Esophagus muscularis mucosa (tissue), 4 donors: ENCODE data around the gene ABI1. TPM values are rescaled to one million over a fixed set of nuclear protein-coding genes. Genes with fewer than 3 reads are reported as not detected.

Experiments used
- DNase-seq: peaks from one replicate; pipeline ENCODE4 v3.0.0-alpha.2; 2017; ENCODE audit errors: extremely low spot score
- H3K27ac ChIP-seq, 4 donors: fragments of 200-600 bp; sonication (generic); replicated peaks in 1 of 4; 1 replicate in 3 of 4; 2 replicates in 1 of 4; pipeline ENCODE4 v1.5.1; 2016 to 2019; ENCODE audit warnings: mild to moderate bottlenecking in 1 of 4
- H3K27me3 ChIP-seq, 4 donors: fragments of 200-600 bp; sonication (generic); one replicate each; pipeline versions ENCODE4 v1.5.1 to v1.6.0; 2016 to 2019
- H3K36me3 ChIP-seq, 4 donors: fragments of 200-600 bp; sonication (generic); one replicate each; pipeline ENCODE4 v1.5.1; 2016 to 2019
- H3K4me1 ChIP-seq, 4 donors: fragments of 200-600 bp; sonication (generic); one replicate each; pipeline ENCODE4 v1.5.1; 2016 to 2019
- H3K4me3 ChIP-seq, 4 donors: fragments of 200-600 bp; sonication (generic); 1 replicate in 2 of 4; 2 replicates in 2 of 4; pipeline ENCODE4 v1.5.1; 2016 to 2019; ENCODE audit warnings: mild to moderate bottlenecking in 4 of 4, moderate library complexity in 1 of 4
- H3K9me3 ChIP-seq, 4 donors: fragments of 200-600 bp; sonication (generic); 1 replicate in 3 of 4; 2 replicates in 1 of 4; pipeline ENCODE4 v1.5.1; 2016 to 2019
- EP300 ChIP-seq: sonication (generic); formaldehyde crosslinking; IDR thresholded peaks from one replicate; pipeline ENCODE4 v1.6.1; 2017; ENCODE audit warnings: antibody characterized with exemption
- POLR2A ChIP-seq: fragments of 450-650 bp; IDR thresholded peaks from one replicate; pipeline ENCODE4 v1.6.1; 2017; ENCODE audit warnings: antibody characterized with exemption, moderate library complexity, mild to moderate bottlenecking, low read depth
- POLR2AphosphoS5 ChIP-seq, 2 donors: sonication (generic); formaldehyde crosslinking; IDR thresholded peaks; one replicate each; pipeline ENCODE4 v1.6.1; 2017; ENCODE audit warnings: antibody characterized with exemption in 2 of 2
- WGBS: methylation state at CpG from one replicate; pipeline ENCODE4 v1.1.5; 2018; 5-methylcytosine and 5-hydroxymethylcytosine counted together
- intact Hi-C: fragments of 100-400 bp; cut with DNase I; formaldehyde crosslinking; loops from one replicate; pipeline ENCODE4 v1.15.1; 2023
- total RNA-seq, 4 donors: library from RNA; depleted of rRNA; stranded (reverse); fragments of >200 nt; gene quantifications; one replicate each; pipeline versions ENCODE4 v1.1.0 to v1.2.1, GENCODE V29; 2016
- TF ChIP-seq, protein P1 (sequence below), 3 experiments: fragments of 200-600 bp in 2 of 3; fragments of 450-650 bp in 1 of 3; sonication (generic) in 2 of 3; IDR thresholded peaks; one replicate each; pipeline ENCODE4 v1.5.1; 2017 to 2019; ENCODE audit warnings: antibody characterized with exemption in 3 of 3, mild to moderate bottlenecking in 2 of 3, moderate library complexity in 1 of 3

Gene ABI1
- total RNA-seq, 4 donors from 2014 or later: 37.4 to 57.7 (median 43.5) TPM

DNA sequence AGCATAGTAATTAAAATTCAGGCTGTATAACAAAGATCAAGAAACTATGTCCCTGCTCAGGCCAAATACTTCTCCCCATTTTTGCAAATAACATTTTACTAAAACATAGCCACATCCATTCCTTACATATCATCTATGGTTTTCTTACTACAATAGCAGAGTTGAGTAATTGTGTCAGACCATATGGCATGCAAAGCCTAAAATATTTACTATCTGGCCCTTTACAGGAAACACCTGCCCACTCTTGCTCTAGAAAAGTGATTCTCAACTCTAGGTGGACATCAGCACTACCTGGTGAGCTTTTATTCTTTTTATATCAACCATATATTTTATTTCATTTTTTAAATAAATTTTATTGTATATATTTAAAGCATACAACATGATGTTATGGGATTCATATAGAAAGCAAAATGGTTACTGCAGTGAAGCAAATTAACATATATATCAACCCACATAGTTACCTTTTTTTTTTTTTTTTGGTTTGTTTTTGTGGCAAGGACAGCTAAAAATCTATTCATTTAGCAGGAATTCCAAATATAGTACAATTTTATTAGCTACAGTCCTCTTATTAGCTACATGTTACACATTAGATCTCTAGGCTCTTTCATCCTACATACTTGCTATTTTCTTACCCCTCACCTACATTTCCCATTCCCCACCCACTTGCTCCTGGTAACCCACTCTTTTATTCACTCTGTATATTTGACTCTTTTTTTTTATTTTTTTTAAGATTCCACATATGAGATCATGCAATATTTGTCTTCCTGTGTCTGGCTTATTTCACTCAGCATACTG is 19.6 kb downstream of the ABI1 start:
- intact Hi-C loops: no loop called here
- H3K36me3 ChIP-seq: no peaks in the 10 kb centered on the region

DNA sequence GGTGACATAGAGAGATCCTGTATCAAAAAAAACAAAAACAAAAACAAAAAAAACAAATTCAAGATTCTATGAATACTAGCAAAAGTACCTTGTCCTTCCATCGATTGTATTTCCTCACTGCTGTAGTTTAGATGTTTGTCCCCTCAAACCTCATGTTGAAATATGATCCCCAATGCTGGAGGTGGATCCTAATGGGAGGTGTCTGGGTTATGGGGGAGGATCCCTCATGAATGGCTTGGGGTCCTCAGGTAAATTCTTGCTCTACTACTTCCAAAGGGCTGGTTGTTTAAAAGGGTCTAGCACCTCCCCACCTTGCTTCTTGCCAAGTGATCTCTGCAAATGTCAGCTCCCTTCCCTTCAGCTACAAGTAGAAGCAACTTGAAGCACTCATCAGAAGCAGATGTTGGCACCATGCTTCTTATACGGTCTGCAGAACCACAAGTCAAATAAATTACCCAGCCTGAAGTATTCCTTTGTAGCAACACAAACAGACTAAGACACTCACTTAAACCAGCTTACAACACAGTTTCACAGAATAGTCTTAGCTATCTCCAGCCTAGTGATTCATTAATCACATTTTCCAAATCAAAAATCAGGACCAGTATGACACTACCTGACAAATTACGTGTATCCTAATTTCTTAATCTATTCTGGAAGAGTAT is 20.7 kb downstream of the ABI1 start:
- TF ChIP-seq, protein P1, sequence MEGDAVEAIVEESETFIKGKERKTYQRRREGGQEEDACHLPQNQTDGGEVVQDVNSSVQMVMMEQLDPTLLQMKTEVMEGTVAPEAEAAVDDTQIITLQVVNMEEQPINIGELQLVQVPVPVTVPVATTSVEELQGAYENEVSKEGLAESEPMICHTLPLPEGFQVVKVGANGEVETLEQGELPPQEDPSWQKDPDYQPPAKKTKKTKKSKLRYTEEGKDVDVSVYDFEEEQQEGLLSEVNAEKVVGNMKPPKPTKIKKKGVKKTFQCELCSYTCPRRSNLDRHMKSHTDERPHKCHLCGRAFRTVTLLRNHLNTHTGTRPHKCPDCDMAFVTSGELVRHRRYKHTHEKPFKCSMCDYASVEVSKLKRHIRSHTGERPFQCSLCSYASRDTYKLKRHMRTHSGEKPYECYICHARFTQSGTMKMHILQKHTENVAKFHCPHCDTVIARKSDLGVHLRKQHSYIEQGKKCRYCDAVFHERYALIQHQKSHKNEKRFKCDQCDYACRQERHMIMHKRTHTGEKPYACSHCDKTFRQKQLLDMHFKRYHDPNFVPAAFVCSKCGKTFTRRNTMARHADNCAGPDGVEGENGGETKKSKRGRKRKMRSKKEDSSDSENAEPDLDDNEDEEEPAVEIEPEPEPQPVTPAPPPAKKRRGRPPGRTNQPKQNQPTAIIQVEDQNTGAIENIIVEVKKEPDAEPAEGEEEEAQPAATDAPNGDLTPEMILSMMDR (IDR thresholded peaks at IDR 0.05): no peak
- no peak for TF ChIP-seq POLR2A
- no peak for TF ChIP-seq POLR2AphosphoS5 (IDR thresholded peaks at IDR 0.05)
- no peak for TF ChIP-seq EP300
- intact Hi-C loops: no loop called here
- peaks cover 5 to 36% (median 20%) of the 10 kb centered on the region in 4 donors for H3K4me1 ChIP-seq
- no peak for DNase-seq
- H3K27ac ChIP-seq: no peak overlapping the region
- no peak overlapping the region for H3K4me3 ChIP-seq
- H3K27me3 ChIP-seq: no peaks in the 10 kb centered on the region
- H3K9me3 ChIP-seq: no peaks in the 10 kb centered on the region
- no peaks in the 10 kb centered on the region for H3K36me3 ChIP-seq
- 59% methylated on average over 3 of the region's 3 CpGs for WGBS

More for the DNA sequence above, 19.6 kb downstream of the ABI1 start:
- no peak overlapping the region for H3K27ac ChIP-seq
- H3K4me1 ChIP-seq: peaks cover 5 to 38% (median 20%) of the 10 kb centered on the region in 4 donors
- TF ChIP-seq POLR2A (no peak), POLR2AphosphoS5 (IDR thresholded peaks at IDR 0.05) (no peak), EP300 (no peak)
- TF ChIP-seq, protein P1 (IDR thresholded peaks at IDR 0.05): no peak
- no peaks in the 10 kb centered on the region for H3K9me3 ChIP-seq
- H3K27me3 ChIP-seq: no peaks in the 10 kb centered on the region
- DNase-seq: no peak
- H3K4me3 ChIP-seq: no peak overlapping the region

DNA sequence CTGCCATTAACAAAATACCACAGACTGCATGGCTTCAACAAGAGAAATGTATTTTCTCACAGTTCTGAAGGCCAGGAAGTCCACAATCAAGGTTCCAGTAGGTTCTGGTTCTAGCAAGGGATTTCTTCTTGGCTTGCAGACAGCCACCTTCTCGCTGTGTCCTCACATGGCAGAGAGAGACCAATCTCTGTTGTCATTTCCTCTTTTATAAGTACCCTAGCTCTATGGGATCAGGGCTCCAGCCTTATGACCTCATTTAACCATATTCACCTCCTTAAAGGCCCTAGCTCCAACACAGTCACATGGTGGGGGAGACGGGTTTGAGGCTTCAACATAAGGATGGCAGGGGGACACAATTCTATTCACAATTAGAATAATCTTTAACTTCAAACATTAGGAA is 23.6 kb downstream of the ABI1 start:
- no peaks in the 10 kb centered on the region for H3K9me3 ChIP-seq
- peaks cover 11 to 37% (median 15%) of the 10 kb centered on the region in 4 donors for H3K4me1 ChIP-seq
- no peak for DNase-seq
- H3K27me3 ChIP-seq: no peaks in the 10 kb centered on the region
- H3K4me3 ChIP-seq: no peak overlapping the region
- intact Hi-C loops: no loop called here
- WGBS: 67% methylated on average over 2 of the region's 2 CpGs
- TF ChIP-seq, protein P1 (IDR thresholded peaks at IDR 0.05): no peak
- TF ChIP-seq EP300: no peak
- TF ChIP-seq POLR2A: no peak
- no peak for TF ChIP-seq POLR2AphosphoS5 (IDR thresholded peaks at IDR 0.05)
- no peaks in the 10 kb centered on the region for H3K36me3 ChIP-seq
- H3K27ac ChIP-seq: no peak overlapping the region

DNA sequence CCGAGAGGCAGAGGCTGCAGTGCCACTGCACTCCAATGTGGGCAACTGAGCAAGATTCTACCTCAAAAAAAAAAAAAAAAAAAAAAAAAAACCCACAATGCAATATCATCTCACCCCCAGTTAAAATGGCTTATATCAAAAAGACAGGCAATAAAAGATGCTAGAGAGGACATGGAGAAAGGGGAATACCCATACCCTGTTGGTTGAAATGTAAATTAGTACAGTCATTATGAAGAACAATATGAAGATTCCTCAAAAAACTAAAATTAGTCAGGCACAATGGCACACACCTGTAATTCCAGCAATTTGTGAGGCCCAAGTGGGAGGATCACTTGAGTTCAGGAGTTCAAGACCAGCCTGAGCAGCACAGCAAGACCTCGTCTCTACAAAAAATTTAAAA is 25.7 kb downstream of the ABI1 start:
- no peak overlapping the region for H3K27ac ChIP-seq
- WGBS: 100% methylated on average over 2 of the region's 2 CpGs
- intact Hi-C loops: no loop called here
- H3K36me3 ChIP-seq: no peaks in the 10 kb centered on the region
- TF ChIP-seq, protein P1 (IDR thresholded peaks at IDR 0.05): no peak
- no peak for TF ChIP-seq POLR2AphosphoS5 (IDR thresholded peaks at IDR 0.05)
- no peak for TF ChIP-seq EP300
- TF ChIP-seq POLR2A: no peak
- H3K27me3 ChIP-seq: no peaks in the 10 kb centered on the region
- H3K9me3 ChIP-seq: no peaks in the 10 kb centered on the region
- no peak overlapping the region for H3K4me3 ChIP-seq
- DNase-seq: no peak
- H3K4me1 ChIP-seq: peaks cover 5 to 27% (median 11%) of the 10 kb centered on the region in 4 donors
